Tibial nerve (tissue), 4 donors: Measurements from ENCODE around the gene LOXL1. TPM values are rescaled to one million over a fixed set of nuclear protein-coding genes. Genes with fewer than 3 reads are reported as not detected.

Experiments
- DNase-seq, 2 donors: peaks; one replicate each; pipeline ENCODE4 v3.0.0-alpha.2; 2019; ENCODE audit warnings: low spot score in 2 of 2
- H3K27ac ChIP-seq, 4 donors: fragments of 200-600 bp; sonication (generic) in 3 of 4; one replicate each; pipeline ENCODE4 v1.5.1; 2017 to 2019; ENCODE audit warnings: mild to moderate bottlenecking in 1 of 4
- H3K27me3 ChIP-seq, 2 donors: fragments of 200-600 bp; sonication (generic) in 1 of 2; one replicate each; pipeline versions ENCODE4 v1.5.1 to v1.6.0; 2017 to 2019
- H3K36me3 ChIP-seq, 3 donors: fragments of 200-600 bp; sonication (generic); one replicate each; pipeline ENCODE4 v1.5.1; 2018 to 2019
- H3K4me1 ChIP-seq, 4 donors: fragments of 200-600 bp; sonication (generic) in 3 of 4; one replicate each; pipeline ENCODE4 v1.5.1; 2017 to 2019
- H3K4me3 ChIP-seq, 4 donors: fragments of 200-600 bp; sonication (generic) in 3 of 4; one replicate each; pipeline ENCODE4 v1.5.1; 2017 to 2019; ENCODE audit warnings: mild to moderate bottlenecking in 1 of 4, moderate library complexity in 1 of 4
- H3K9me3 ChIP-seq, 4 donors: fragments of 200-600 bp; sonication (generic) in 3 of 4; one replicate each; pipeline ENCODE4 v1.5.1; 2017 to 2019
- CTCF ChIP-seq, 5 experiments: fragments of 200-600 bp in 3 of 5; fragments of 450-650 bp in 2 of 5; sonication (generic) in 3 of 5; IDR thresholded peaks; one replicate each; pipeline ENCODE4 v1.5.1; 2016 to 2019; ENCODE audit warnings: antibody characterized with exemption in 5 of 5, mild to moderate bottlenecking in 3 of 5, moderate library complexity in 2 of 5
- EP300 ChIP-seq, 2 donors: sonication (generic); formaldehyde crosslinking; IDR thresholded peaks; one replicate each; pipeline ENCODE4 v1.6.1; 2017; ENCODE audit warnings: antibody characterized with exemption in 2 of 2, mild to moderate bottlenecking in 1 of 2
- POLR2A ChIP-seq, 2 donors: fragments of 450-650 bp; IDR thresholded peaks; one replicate each; pipeline ENCODE4 v1.6.1; 2017; ENCODE audit warnings: antibody characterized with exemption in 2 of 2, mild to moderate bottlenecking in 2 of 2, moderate library complexity in 2 of 2
- WGBS, 2 donors: methylation state at CpG; one replicate each; pipeline ENCODE4 v1.1.5; 2018; 5-methylcytosine and 5-hydroxymethylcytosine counted together
- total RNA-seq, 4 donors: library from RNA; depleted of rRNA; stranded (reverse); fragments of >200 nt; gene quantifications; one replicate each; pipeline ENCODE4 v1.1.0, GENCODE V29; 2016

LOXL1 gene
- total RNA-seq, 4 donors from 2014 or later = 21.6 to 29.1 (median 24.4) TPM

DNA sequence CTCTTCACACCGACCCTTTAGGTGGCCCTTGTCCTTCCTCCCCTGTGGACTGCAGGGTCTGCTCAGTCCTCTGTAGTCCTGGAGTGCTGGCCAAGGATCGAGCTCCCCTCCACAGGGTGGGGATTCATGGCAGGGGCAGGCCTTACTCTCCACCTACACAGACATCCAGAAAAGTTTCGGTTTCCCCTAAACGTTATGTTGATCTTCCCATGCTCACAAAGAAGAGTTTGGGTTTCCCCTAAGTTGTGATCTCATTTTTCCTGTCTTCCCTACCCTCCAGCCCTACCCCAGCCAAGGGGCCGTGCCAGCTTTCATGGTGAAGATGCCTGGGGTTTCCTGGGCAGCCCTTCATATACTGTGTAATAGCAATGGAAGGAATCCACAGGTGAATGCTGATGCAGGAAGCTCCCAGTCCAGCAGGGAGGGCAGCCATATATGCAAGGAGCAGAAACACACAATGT is 55.5 kb downstream of the LOXL1 start:
- 10 to 14% methylated on average over 5 of the region's 5 CpGs for WGBS, 2 donors
- H3K27me3 ChIP-seq = no peaks in the 10 kb centered on the region
- H3K36me3 ChIP-seq = peaks cover 0 to 25% (median 0%) of the 10 kb centered on the region in 3 donors
- H3K27ac ChIP-seq = peak overlapping the region; percentile 78 to 92 (median 86)
- TF ChIP-seq POLR2A (IDR thresholded peaks at IDR 0.05) = no peak
- no peak for TF ChIP-seq EP300 (IDR thresholded peaks at IDR 0.05)
- no peak for TF ChIP-seq CTCF (IDR thresholded peaks at IDR 0.05)
- H3K9me3 ChIP-seq = no peaks in the 10 kb centered on the region
- no peak for DNase-seq
- H3K4me3 ChIP-seq = no peak overlapping the region
- peaks cover 6 to 73% (median 48%) of the 10 kb centered on the region in 4 donors for H3K4me1 ChIP-seq

DNA sequence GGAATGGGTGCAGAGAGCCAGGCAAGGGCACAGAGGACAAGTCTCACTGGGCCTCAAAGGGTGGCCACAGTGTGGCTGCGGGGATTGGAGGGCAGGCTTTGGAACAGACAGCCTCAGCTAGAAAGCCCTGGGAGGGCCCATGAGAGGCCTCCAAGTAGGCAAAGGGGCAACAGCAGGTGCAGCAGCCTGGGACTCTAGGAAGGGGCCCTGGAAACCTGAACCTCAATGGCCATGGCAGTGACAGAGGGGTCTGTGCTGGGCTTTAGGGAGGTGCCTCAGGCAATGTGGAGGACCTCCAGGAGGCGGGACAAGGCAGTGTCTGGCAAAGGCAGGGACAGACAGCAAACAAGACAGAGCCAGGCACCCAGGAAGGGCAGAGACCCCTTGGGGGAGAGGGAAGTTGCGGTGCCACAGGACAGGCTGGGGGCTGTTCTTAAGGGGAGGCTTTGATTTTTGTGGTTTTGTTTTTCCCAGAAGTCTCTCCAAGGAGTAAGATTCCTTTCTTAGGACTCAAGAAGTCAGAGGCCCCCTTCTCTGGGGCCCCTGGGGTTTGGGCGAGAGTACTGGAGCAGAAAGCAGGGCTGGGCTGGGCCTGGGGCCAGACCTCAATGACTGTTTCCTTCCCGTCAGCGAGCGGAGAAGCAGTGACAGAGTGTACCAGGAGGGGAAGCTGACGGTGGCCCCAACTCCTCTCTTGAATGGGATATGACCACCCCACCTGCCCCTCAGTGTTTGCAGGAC is 56.1 kb downstream of the LOXL1 start:
- Histone ChIP-seq H3K27me3 (no peaks in the 10 kb centered on the region), H3K9me3 (no peaks in the 10 kb centered on the region), H3K4me3 (peak overlapping the region in 1 of 4 donors; percentile 6), H3K27ac (peak overlapping the region; percentile 78 to 92 (median 86)), H3K36me3 (peaks cover 0 to 30% (median 0%) of the 10 kb centered on the region in 3 donors), H3K4me1 (peaks cover 6 to 79% (median 49%) of the 10 kb centered on the region in 4 donors)
- WGBS, 2 donors = 2 to 3% methylated on average over 8 of the region's 8 CpGs
- DNase-seq = peak; percentile 61 to 72
- no peak for TF ChIP-seq POLR2A (IDR thresholded peaks at IDR 0.05)
- peak in 1 of 2 donors; percentile 77 for TF ChIP-seq EP300 (IDR thresholded peaks at IDR 0.05)
- TF ChIP-seq CTCF (IDR thresholded peaks at IDR 0.05) = no peak

GRCh38 chr15:73983211-73983727 is 57.0 kb downstream of the LOXL1 start:
- H3K4me1 ChIP-seq = peaks cover 6 to 88% (median 50%) of the 10 kb centered on the region in 4 donors
- no peaks in the 10 kb centered on the region for H3K27me3 ChIP-seq
- peaks cover 0 to 39% (median 0%) of the 10 kb centered on the region in 3 donors for H3K36me3 ChIP-seq
- 29 to 45% methylated on average over 8 of the region's 10 CpGs for WGBS, 2 donors
- H3K9me3 ChIP-seq = no peaks in the 10 kb centered on the region
- no peak for DNase-seq
- peak overlapping the region; percentile 78 to 92 (median 86) for H3K27ac ChIP-seq
- H3K4me3 ChIP-seq = peak overlapping the region in 1 of 4 donors; percentile 6
- TF ChIP-seq EP300 (IDR thresholded peaks at IDR 0.05) (no peak), POLR2A (IDR thresholded peaks at IDR 0.05) (no peak), CTCF (IDR thresholded peaks at IDR 0.05) (no peak)

DNA sequence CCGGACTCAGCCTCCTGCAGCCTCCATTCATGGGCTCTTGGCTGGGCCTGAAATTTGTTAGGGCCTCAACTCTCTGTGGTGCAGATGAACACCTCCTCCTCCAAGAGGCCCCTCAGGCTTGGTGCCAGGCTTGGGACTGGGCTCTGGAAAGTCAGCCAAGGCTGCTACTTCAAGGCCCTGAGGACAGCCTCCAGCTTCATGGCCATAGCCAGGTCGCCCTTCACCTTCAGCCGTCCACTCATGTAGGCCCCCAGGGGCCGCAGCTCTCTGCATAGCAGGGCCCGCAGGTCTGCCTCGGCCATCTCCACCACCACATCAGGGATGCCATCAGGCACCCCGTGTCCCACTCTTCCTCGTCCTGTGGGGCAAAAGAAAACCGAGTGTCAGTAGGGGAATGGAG is 57.5 kb downstream of the LOXL1 start:
- Histone ChIP-seq H3K36me3 (peaks cover 0 to 44% (median 0%) of the 10 kb centered on the region in 3 donors), H3K4me3 (no peak overlapping the region), H3K27me3 (no peaks in the 10 kb centered on the region), H3K4me1 (peaks cover 6 to 93% (median 53%) of the 10 kb centered on the region in 4 donors), H3K9me3 (no peaks in the 10 kb centered on the region), H3K27ac (peak overlapping the region; percentile 78 to 92 (median 86))
- 85 to 88% methylated on average over 9 of the region's 9 CpGs for WGBS, 2 donors
- DNase-seq = no peak
- TF ChIP-seq EP300 (IDR thresholded peaks at IDR 0.05) (no peak), POLR2A (IDR thresholded peaks at IDR 0.05) (no peak), CTCF (IDR thresholded peaks at IDR 0.05) (no peak)
